SK-N-SH treated with all-trans-retinoic acid at 6 μM for 48 hours (cell line): ENCODE results near the gene ATP8A2.

Experiments used
- ATAC-seq: fragments of 200-7000 bp; cut with Tn5 transposase; 3 replicates; pipeline ENCODE4 v1.9.1; 2020; ENCODE audit warnings: mild to moderate bottlenecking, moderate library complexity
- ARNTL ChIP-seq: fragments of 450-650 bp; formaldehyde crosslinking; IDR thresholded peaks from 2 replicates; pipeline ENCODE4 v1.5.0; 2020; ENCODE audit warnings: low read depth, mild to moderate bottlenecking, moderate library complexity, borderline replicate concordance
- BACH2 ChIP-seq: fragments of 250-450 bp; sonication (Bioruptor Pico); IDR thresholded peaks from 2 replicates; pipeline ENCODE4 v1.9.0; 2021; ENCODE audit warnings: mild to moderate bottlenecking, borderline replicate concordance
- CREB5 ChIP-seq: fragments of 250-450 bp; sonication (Bioruptor Pico); IDR thresholded peaks from 2 replicates; pipeline ENCODE4 v1.5.1; 2020; ENCODE audit warnings: low read depth, mild to moderate bottlenecking, moderate library complexity
- CSDC2 ChIP-seq: fragments of 250-450 bp; sonication (Bioruptor Pico); IDR thresholded peaks from 2 replicates; pipeline ENCODE4 v1.5.0; 2020; ENCODE audit warnings: mild to moderate bottlenecking, moderate library complexity
- ESRRG ChIP-seq: fragments of 250-450 bp; sonication (Bioruptor Pico); IDR thresholded peaks from 2 replicates; pipeline ENCODE4 v1.6.1; 2021; ENCODE audit warnings: mild to moderate bottlenecking
- GLIS3 ChIP-seq: fragments of 250-450 bp; sonication (Bioruptor Pico); IDR thresholded peaks from 2 replicates; pipeline ENCODE4 v1.5.0; 2020; ENCODE audit warnings: mild to moderate bottlenecking, moderate library complexity
- ISL1 ChIP-seq: fragments of 250-450 bp; sonication (Bioruptor Pico); IDR thresholded peaks from 2 replicates; pipeline ENCODE4 v2.1.2; 2022; ENCODE audit warnings: mild to moderate bottlenecking, moderate library complexity
- OSR1 ChIP-seq: fragments of 250-450 bp; sonication (Bioruptor Pico); IDR thresholded peaks from 2 replicates; pipeline ENCODE4 v1.8.0; 2022; ENCODE audit warnings: moderate library complexity, mild to moderate bottlenecking, inconsistent platforms
- POU6F1 ChIP-seq: fragments of 250-450 bp; sonication (Bioruptor Pico); IDR thresholded peaks from 2 replicates; pipeline ENCODE4 v1.8.0; 2021; ENCODE audit warnings: low read depth, mild to moderate bottlenecking, moderate library complexity, borderline replicate concordance
- PPARA ChIP-seq: fragments of 250-450 bp; sonication (Bioruptor Pico); IDR thresholded peaks from 2 replicates; pipeline ENCODE4 v1.5.0; 2020; ENCODE audit warnings: mild to moderate bottlenecking, borderline replicate concordance
- RARB ChIP-seq: fragments of 250-450 bp; sonication (Bioruptor Pico); IDR thresholded peaks from 2 replicates; pipeline ENCODE4 v1.8.0; 2021; ENCODE audit warnings: mild to moderate bottlenecking, moderate library complexity
- SNAI2 ChIP-seq: fragments of 250-450 bp; sonication (Bioruptor Pico); IDR thresholded peaks from 2 replicates; pipeline ENCODE4 v1.5.0; 2020; ENCODE audit warnings: mild to moderate bottlenecking, moderate library complexity
- TCF4 ChIP-seq: fragments of 250-450 bp; sonication (Bioruptor Pico); IDR thresholded peaks from 2 replicates; pipeline ENCODE4 v1.8.0; 2021; ENCODE audit warnings: mild to moderate bottlenecking, moderate library complexity, borderline replicate concordance
- TSHZ2 ChIP-seq: fragments of 250-450 bp; sonication (Bioruptor Pico); IDR thresholded peaks from 2 replicates; pipeline ENCODE4 v1.5.0; 2020; ENCODE audit warnings: mild to moderate bottlenecking, moderate library complexity
- ZC3H10 ChIP-seq: fragments of 250-450 bp; sonication (Bioruptor Pico); IDR thresholded peaks from 2 replicates; pipeline ENCODE4 v1.5.1; 2021; ENCODE audit warnings: mild to moderate bottlenecking, moderate library complexity
- ZFP3 ChIP-seq: fragments of 250-450 bp; sonication (Bioruptor Pico); IDR thresholded peaks from 2 replicates; pipeline ENCODE4 v1.5.0; 2020; ENCODE audit warnings: mild to moderate bottlenecking, moderate library complexity
- ZFP30 ChIP-seq: fragments of 450-650 bp; formaldehyde crosslinking; IDR thresholded peaks from 2 replicates; pipeline ENCODE4 v1.5.0; 2022; ENCODE audit warnings: mild to moderate bottlenecking, moderate library complexity
- ZNF565 ChIP-seq: fragments of 450-650 bp; formaldehyde crosslinking; conservative IDR thresholded peaks from 2 replicates; pipeline ENCODE4 v1.5.0; 2020; ENCODE audit warnings: low read depth, mild to moderate bottlenecking, moderate library complexity
- ZNF70 ChIP-seq: fragments of 450-650 bp; formaldehyde crosslinking; IDR thresholded peaks from 2 replicates; pipeline ENCODE4 v1.5.0; 2020; ENCODE audit warnings: mild to moderate bottlenecking, moderate library complexity
- TF ChIP-seq, protein P1 (sequence below): fragments of 250-450 bp; sonication (Bioruptor Pico); IDR thresholded peaks from 2 replicates; pipeline ENCODE4 v1.5.1; 2021; ENCODE audit warnings: mild to moderate bottlenecking, moderate library complexity
- TF ChIP-seq, protein P2 (sequence below): fragments of 250-450 bp; sonication (Bioruptor Pico); IDR thresholded peaks from 2 replicates; pipeline ENCODE4 v1.8.0; 2020; ENCODE audit warnings: mild to moderate bottlenecking, moderate library complexity, borderline replicate concordance

ATP8A2 gene

DNA sequence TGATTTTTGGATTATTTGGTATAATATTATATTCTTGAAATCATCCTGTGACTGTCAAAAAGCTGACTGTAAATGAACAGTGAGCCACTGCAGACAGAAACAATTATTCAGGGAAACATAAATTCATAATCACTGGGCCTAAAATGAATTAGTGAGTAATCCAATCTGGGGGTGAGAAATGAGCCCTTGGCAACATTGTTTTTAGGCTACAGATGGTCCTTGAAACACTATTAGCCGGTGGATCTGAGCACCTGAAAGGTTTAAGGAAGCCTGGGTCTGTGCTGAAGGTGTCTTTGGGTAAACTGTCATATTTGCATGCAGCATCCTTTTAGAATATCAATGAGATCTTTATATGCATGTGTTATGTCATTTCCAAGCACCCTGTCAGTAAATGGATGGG, 290.7 kb downstream of the ATP8A2 start:
- ATAC-seq: no peak
- TF ChIP-seq ZNF70 (CRISPR knock-in tag) (no peak), RARB (no peak), ESRRG (CRISPR knock-in tag) (no peak), GLIS3 (no peak), ZNF565 (CRISPR knock-in tag) (no peak), CREB5 (CRISPR knock-in tag) (no peak), ZC3H10 (CRISPR knock-in tag) (no peak), TCF4 (no peak)

- TF ChIP-seq ZNF565 (CRISPR knock-in tag): no peak
- no peak for TF ChIP-seq ISL1
- TF ChIP-seq, protein P1, sequence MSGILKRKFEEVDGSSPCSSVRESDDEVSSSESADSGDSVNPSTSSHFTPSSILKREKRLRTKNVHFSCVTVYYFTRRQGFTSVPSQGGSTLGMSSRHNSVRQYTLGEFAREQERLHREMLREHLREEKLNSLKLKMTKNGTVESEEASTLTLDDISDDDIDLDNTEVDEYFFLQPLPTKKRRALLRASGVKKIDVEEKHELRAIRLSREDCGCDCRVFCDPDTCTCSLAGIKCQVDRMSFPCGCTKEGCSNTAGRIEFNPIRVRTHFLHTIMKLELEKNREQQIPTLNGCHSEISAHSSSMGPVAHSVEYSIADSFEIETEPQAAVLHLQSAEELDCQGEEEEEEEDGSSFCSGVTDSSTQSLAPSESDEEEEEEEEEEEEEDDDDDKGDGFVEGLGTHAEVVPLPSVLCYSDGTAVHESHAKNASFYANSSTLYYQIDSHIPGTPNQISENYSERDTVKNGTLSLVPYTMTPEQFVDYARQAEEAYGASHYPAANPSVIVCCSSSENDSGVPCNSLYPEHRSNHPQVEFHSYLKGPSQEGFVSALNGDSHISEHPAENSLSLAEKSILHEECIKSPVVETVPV: no peak
- no peak for TF ChIP-seq ZFP30 (CRISPR knock-in tag)
- TF ChIP-seq CREB5 (CRISPR knock-in tag): no peak
- no peak for TF ChIP-seq CSDC2
- TF ChIP-seq, protein P2, sequence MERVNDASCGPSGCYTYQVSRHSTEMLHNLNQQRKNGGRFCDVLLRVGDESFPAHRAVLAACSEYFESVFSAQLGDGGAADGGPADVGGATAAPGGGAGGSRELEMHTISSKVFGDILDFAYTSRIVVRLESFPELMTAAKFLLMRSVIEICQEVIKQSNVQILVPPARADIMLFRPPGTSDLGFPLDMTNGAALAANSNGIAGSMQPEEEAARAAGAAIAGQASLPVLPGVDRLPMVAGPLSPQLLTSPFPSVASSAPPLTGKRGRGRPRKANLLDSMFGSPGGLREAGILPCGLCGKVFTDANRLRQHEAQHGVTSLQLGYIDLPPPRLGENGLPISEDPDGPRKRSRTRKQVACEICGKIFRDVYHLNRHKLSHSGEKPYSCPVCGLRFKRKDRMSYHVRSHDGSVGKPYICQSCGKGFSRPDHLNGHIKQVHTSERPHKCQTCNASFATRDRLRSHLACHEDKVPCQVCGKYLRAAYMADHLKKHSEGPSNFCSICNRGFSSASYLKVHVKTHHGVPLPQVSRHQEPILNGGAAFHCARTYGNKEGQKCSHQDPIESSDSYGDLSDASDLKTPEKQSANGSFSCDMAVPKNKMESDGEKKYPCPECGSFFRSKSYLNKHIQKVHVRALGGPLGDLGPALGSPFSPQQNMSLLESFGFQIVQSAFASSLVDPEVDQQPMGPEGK (CRISPR knock-in tag): no peak
- no peak for ATAC-seq
Observed at GRCh38 chr13:25668345-25668744, 296.6 kb downstream of the ATP8A2 start.

GRCh38 chr13:25673711-25674110, 301.9 kb downstream of the ATP8A2 start:
- no peak for ATAC-seq
- TF ChIP-seq SNAI2 (CRISPR knock-in tag): no peak
- no peak for TF ChIP-seq RARB
- TF ChIP-seq GLIS3: no peak
- no peak for TF ChIP-seq ZC3H10 (CRISPR knock-in tag)
- no peak for TF ChIP-seq POU6F1 (CRISPR knock-in tag)
- no peak for TF ChIP-seq ZNF565 (CRISPR knock-in tag)
- no peak for TF ChIP-seq ZFP3
- no peak for TF ChIP-seq PPARA (CRISPR knock-in tag)
- no peak for TF ChIP-seq ISL1
- no peak for TF ChIP-seq TSHZ2 (CRISPR knock-in tag)
- TF ChIP-seq, protein P2 (CRISPR knock-in tag): no peak
- TF ChIP-seq BACH2 (CRISPR knock-in tag): no peak
- TF ChIP-seq ZFP30 (CRISPR knock-in tag): no peak
- no peak for TF ChIP-seq TCF4
- no peak for TF ChIP-seq ARNTL (CRISPR knock-in tag)
- TF ChIP-seq ESRRG (CRISPR knock-in tag): no peak
- no peak for TF ChIP-seq ZNF70 (CRISPR knock-in tag)
- no peak for TF ChIP-seq CREB5 (CRISPR knock-in tag)
- no peak for TF ChIP-seq OSR1 (CRISPR knock-in tag)
- TF ChIP-seq, all 23 proteins: peak for 0
